GM12875 (cell line): ENCODE measurements around the gene BLOC1S4.
A peak's percentile ranks its signal among the peaks of the same experiment; 100 is the strongest.
"Not testable (repeated sequence)": the region's sequence is repeated elsewhere in the genome, so short reads cannot be mapped to it uniquely, and the experiment has no call there.

Experiments
- H3K4me3 ChIP-seq: one replicate; pipeline ENCODE4 v1.5.1; 2011; ENCODE audit warnings: low read depth, low read length, control low read depth
- TF ChIP-seq, protein P1 (sequence below): IDR thresholded peaks from 2 replicates; pipeline ENCODE4 v1.5.1; 2011; ENCODE audit warnings: low read depth, mild to moderate bottlenecking, control low read depth, inconsistent platforms, low read length, moderate library complexity, borderline replicate concordance; ENCODE audit not compliant: insufficient read depth

BLOC1S4 gene

DNA sequence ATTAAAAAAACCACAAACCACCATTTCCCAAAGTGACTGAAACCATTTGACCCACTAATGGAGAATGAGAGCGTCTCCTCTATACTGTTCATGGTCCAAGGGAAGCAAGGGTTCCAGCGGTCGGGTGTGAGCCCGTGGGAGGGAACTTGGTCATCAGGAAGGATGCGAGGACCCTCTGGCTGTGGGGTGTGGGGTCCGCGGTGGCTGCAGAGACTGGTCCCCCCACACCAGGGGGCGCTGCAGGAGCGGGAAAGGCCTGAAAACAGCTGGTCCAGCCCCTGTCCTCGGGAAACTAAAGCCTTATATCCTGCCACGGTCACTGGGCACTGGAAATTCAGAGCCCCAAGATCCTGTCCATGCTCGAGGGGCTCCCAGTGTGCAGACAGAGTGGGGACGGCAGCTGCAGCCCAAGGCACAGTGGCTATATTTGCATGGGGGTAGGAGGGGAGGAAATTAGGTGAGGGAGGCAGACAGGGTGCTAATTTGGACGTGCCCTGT is 4.3 kb downstream of the BLOC1S4 start:
- H3K4me3 ChIP-seq: no peak overlapping the region
- TF ChIP-seq, protein P1, sequence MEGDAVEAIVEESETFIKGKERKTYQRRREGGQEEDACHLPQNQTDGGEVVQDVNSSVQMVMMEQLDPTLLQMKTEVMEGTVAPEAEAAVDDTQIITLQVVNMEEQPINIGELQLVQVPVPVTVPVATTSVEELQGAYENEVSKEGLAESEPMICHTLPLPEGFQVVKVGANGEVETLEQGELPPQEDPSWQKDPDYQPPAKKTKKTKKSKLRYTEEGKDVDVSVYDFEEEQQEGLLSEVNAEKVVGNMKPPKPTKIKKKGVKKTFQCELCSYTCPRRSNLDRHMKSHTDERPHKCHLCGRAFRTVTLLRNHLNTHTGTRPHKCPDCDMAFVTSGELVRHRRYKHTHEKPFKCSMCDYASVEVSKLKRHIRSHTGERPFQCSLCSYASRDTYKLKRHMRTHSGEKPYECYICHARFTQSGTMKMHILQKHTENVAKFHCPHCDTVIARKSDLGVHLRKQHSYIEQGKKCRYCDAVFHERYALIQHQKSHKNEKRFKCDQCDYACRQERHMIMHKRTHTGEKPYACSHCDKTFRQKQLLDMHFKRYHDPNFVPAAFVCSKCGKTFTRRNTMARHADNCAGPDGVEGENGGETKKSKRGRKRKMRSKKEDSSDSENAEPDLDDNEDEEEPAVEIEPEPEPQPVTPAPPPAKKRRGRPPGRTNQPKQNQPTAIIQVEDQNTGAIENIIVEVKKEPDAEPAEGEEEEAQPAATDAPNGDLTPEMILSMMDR: peak; percentile 95

DNA sequence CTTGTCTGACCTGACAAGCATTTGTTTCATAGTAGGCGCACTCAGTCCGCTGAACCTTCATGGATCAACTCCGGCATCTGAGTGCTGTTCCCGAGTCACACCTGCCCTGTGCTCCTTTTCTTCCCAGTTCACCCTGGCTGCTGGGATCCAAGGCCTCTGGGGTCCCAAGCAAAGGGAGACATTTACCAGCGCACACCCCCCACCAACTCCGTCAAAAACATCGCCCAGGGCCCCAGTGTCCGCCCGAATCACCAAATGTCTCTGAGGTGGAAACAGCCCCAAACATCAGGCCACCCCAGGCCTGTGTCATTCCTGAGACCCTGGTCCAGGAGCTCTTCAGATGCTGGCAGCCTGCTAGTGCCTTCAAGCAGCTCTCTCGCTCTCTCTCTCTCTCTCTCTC is 5.1 kb downstream of the BLOC1S4 start:
- TF ChIP-seq, protein P1: no peak
- H3K4me3 ChIP-seq: no peak overlapping the region

DNA sequence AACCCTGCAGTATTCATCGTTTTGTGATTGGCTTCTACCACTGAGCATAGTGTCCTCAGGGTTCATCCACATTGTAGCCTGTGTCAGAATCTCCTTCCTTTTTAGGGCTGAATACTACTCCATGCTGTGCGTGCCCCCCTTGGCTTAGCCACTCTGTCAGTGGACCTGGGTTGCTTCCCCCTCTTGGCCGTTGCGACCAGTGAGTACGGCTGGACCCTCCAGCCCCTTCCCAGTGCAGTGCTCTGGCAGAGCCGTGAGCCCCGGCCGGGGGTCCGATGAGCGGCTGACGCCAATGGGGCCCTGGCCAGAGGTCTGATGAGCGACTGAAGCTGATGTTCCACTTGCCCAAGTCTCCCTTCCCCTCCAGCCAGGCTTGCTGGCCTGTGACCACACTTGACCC is 6.9 kb downstream of the BLOC1S4 start:
- TF ChIP-seq, protein P1: no peak
- no peak overlapping the region for H3K4me3 ChIP-seq

DNA sequence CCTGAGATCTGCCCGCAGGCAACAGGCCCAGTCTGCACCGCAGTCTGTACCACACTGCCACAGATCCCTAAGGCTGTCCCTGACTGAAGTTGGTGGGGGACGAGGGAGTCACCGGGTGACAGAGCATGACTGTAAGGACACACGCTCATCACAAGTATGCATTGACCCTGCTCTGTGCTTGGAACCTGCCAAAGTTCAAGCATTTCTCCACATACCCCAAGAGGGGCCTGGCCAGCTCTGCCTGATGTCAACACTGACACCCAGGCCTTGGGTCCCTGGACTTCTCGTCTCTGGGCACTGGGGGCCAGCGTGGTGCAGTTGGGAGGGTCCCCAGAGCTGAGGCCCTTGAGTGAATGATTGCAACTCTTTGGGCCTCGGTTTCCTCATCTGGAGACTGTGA is 7.9 kb downstream of the BLOC1S4 start:
- TF ChIP-seq, protein P1: no peak

DNA sequence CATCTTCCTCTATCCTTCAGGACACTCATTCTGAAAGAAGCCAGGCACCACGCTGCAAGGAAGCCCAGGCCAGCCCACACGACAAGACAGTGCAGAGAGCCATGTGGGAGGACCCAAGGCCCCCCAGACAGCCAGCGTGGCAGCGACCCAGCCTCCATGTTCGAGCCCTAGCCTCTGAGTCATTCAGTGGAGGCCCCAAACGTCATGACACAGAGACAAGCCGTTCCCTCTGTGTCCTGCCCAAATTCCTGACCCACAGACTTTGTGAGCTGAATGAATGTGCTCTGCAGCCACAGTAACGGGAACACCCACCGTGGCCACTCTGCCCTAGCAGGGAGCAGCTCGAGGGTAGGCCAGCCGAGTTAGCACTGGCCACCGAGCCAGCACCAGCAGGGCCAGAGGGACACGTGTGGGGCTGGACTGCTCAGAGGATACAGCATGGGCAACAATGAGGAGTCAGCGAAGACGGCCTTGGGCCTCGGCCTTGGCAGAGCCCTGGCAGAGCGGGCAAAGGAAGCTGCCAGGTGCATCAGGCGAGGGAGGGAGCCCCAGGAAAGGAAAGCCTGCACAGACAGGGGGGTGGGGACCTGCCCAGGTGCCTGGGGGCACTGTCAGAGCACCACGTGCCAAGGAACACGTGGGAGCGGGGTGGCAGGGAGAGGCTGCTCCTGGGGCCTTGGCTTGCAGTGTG is 8.6 kb downstream of the BLOC1S4 start:
- H3K4me3 ChIP-seq: no peak overlapping the region
- TF ChIP-seq, protein P1: no peak

More for the DNA sequence above, 7.9 kb downstream of the BLOC1S4 start:
- no peak overlapping the region for H3K4me3 ChIP-seq

DNA sequence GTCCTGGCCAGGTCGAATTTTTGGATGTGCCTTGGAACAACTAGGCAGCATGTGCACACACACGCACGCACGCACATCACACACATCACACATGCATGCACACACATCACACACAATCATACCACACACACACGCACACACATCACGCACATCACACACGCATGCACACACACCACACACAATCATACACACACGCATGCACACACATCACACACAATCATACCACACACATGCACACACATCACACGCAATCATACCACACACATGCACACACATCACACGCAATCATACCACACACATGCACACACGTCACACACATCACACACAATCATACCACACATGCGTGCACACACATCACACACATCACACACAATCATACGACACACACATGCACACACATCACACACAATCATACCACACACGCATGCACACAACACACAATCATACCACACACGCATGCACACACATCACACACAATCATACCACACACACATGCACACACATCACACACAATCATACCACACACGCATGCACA is 9.5 kb downstream of the BLOC1S4 start:
- not testable (repeated sequence) for H3K4me3 ChIP-seq

DNA sequence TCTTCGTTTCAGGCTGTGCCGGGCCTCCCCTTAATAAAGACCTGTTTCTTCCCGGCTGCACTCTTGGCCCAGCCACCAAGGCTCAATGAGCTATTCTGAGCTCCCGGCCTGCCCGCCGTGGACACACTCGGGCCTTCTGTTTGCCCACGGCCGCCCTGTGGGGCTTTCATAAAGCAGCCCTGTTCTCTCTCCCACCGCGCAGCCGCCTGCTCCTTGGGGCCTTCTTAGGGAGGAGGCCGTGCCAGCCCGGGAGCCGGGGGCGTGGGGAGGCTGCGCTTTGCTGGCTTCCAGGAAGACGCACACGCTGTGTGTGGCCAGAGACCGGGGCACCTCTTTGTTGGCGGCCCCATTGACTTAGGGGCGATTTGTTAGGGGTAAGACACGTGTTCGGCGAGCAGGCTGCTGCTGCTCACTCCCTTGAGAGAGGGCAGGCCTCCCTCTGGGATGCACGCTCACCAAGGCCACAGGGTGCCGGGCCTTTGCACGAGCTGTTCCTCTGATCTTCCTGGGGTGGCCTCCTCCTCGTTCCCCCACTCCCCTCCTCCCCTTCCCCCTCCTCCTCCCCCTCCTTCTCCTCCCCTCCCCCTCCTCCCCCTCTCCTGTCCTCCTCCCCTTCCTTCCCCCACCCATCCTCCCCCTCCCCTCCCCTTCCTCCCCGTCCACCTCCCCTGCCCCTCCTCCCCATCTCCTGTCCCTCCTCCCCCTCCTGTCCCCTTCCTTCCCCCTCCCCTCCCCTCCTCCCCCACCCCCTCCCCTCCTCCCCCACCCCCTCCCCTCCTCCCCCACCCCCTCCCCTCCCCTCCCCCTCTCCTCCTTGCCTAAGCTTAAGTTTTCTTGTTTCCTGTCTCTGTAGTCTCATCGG is 11.3 kb downstream of the BLOC1S4 start:
- TF ChIP-seq, protein P1: no peak
- H3K4me3 ChIP-seq: no peak overlapping the region
